G401 (cell line): ENCODE measurements around the gene THRB. TPM values are rescaled to one million over a fixed set of nuclear protein-coding genes. Genes with fewer than 3 reads are reported as not detected.
A peak's percentile ranks its signal among the peaks of the same experiment; 100 is the strongest.

Experiments used
- DNase-seq: peaks from one replicate; pipeline ENCODE4 v3.0.0-alpha.2; 2015; ENCODE audit warnings: low spot score
- in situ Hi-C: cut with HindIII; loops from 2 replicates; pipeline ENCODE4 v1.10.0; 2016; ENCODE audit warnings: low sequenced_read_pairs, mixed read lengths
- total RNA-seq: library from RNA; depleted of rRNA; stranded (reverse); fragments of >200 nt; shearing (Covaris generic); gene quantifications from 2 replicates; pipeline ENCODE4 v1.2.3, GENCODE V29; 2014

Gene THRB
- total RNA-seq, 1 experiment from 2014 or later: not detected

DNA sequence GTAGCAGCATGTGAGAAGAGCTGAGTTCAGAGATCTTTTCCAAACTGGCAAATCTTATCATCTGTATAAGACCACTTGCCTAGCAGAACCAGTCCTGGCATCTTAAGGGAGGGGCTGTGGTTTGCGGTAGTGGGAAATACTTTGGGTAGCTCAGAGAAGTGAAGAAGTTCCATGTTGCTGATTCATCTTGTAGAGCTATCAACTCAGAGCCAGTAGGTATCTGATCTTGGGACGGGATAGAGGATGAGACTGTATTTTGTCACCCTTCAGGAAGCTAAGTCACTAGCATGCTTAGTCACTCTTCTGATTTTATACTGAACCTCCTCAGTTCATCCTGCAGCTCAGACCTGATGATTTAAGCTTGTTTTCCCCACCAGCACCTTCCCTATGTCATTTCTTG, 338.2 kb downstream of the THRB start:
- in situ Hi-C loops: no loop called here
- no peak for DNase-seq

DNA sequence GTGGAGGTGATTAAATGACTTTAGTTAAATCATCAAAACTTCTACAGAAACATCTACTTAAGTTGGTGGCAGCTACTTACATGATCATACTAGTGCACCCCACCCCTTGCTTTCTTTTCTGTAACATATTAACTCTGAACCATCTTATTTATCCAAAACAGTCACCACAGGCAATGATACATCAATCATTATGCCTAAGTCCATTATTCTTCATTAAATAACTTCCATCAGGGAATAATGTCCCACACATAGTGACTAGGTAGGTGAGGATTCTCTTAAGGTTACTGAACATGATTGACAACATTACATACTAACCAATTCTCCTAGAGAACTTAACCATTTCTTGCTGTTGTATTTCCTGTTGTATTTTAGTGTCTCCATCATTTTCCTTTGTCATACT, 339.4 kb downstream of the THRB start:
- in situ Hi-C loops: no loop called here
- DNase-seq: no peak

DNA sequence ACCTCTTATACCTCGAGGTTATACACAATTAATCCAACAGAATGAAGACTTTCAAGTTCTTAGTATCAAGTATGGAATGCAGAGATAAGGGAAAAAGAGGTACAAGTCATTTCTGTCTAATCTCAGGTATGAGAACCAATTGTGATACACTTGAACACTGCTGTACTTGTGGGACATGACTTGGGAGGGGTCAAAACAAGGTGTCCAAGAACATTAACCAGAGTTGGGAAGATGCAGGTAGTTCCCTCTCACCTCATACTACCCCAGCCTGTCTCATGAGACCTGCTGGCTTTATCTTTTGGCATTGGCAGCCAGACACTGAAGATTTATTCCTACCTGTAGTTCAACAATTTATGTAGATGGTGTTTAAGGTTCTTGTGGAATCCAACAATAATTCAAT, 339.9 kb downstream of the THRB start:
- DNase-seq: no peak
- in situ Hi-C loops: no loop called here

DNA sequence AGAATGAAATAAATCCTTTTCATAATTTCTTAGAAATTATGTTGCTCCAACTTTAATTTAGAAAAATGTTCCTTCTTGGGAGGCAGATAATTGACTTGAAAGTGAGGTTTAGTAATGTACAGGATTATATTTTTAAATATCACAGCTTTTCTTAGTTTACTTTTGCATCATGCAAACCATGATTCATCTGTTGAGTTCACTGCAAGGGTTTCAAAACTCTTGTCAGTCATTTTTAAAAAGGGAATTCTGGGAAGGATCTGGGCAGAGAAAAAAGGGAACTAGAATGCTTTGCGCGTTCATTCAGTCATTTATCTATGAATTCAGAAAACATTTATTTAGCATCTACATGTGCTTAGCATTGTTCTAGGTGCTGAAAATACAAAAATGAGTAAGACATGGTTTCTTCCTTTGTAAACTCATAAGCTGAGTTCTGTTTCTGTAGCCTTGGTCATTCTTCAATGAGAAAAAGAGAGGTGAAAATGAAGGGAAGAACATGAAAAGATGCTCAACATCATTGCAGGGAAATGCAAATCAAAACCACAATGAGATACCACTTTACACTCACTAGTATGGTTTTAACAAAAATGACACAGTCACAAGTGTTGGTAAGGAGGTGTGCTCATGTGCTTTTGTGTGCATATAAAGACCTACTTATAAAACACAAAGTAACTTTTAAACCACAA, 340.5 kb downstream of the THRB start:
- in situ Hi-C loops: no loop called here
- DNase-seq: no peak

DNA sequence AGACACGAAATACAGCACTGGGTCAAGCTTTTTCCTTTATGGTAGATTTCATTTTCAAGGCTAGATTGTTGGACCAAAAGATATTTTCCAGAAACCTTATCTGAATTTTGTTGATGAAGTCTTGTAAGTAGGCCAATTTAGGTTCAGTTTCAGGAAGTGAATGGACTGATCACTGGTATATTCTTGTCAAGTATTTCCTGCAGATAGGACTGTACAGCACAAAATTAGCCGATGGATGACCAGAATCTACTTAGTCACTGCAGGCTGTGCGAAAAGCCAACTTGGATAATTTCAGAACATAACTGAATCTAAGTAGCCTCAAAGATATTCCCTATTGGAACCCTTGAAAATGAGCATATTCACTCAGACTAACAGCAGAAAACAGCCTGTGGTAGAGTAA, 343.1 kb downstream of the THRB start:
- no peak for DNase-seq
- in situ Hi-C loops: no loop called here

DNA sequence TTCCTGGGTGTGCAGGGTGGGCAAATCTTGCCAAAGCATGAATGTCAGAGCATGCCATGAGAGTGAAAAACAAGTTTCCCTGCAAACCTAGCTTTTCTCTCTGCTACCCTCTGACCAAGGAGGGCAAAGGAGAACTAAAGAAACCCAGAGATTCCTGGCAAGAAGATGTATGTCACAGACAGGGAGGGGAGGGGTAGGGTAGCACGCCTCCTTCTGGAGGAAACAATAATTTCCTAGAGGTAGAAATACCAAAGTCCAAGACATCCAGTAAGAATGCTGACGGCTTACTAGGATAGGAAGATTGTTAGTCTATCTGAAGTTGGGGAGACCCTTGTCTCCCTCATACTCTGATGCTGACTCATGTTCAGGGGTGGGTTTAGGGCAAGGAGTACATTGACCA, 345.6 kb downstream of the THRB start:
- DNase-seq: no peak
- in situ Hi-C loops: no loop called here

DNA sequence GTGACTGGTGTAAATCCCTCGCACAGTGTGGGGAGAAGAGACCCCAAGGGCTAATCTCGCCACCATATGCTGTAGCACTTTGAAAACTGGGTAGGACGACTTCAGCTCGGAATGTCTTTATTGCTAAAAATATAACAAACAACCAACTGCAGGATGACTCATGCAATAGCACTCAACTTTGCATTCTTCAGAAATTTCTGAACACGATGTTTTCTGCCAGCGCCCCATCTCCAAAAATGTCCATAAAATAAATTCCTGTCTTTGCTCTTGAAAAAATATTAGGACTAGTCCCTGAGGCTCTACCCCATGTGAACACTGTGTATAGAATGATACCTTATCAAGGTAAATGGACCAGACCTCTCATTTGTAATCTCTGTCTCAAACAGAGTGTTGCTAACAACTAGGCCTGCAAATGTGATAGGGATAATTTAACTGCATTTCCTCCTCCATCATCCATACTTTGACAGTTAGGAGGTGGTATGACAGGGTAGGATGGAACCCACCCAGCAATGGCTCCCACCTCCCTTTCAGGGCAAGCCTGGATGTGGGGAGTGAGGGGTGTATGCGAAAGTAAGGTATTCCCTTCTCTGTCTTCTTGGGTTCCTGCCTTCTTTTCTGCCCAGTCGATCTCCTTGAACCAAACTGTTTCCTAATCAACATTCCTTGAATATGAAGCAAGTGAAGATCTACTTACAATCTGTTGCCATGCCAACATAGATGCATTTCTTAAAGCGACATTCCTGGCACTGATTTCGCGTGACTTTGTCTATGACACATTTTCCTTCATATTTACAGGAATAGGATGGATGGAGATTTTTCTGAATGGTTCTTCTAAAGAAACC, 348.4 kb downstream of the THRB start:
- no peak for DNase-seq
- in situ Hi-C loops: no loop called here

DNA sequence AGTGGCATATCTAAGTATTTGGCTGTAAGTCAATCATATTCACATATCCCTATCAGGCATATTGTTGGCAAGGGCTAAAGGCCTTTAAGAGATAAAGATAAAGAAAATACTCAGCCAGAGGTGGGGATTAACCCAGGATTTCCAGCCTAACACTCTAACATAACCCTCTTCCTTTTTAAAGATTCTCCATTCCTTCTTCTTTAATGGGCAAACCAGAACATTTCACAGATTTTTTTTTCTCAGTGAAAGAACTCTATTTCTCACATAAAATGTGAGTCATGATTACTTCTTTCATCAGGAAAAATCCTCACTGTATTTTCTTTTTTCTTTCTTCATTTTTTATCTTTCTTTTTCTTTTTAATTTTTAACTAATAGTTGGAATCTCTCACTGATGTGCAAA, 349.2 kb downstream of the THRB start:
- in situ Hi-C loops: no loop called here
- no peak for DNase-seq

DNA sequence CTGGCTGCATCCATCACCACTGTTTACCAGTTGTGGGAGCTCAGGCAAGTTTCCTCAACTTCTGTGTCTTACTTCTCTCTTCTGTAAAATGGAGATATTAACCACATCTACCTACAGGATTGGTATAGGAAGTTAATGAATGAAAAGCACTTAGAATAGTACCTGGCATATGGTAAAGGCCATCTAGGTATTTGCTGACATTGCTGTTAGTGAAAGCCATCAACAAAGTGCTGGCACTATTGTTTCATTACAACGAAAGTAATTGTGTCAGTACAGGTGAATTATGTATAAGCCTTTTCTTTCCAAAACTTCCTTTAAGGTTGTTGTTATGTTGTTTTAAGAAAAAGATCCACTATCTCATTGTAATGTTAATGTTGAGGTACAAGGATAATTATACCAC, 352.5 kb downstream of the THRB start:
- in situ Hi-C loops: no loop called here
- DNase-seq: no peak

DNA sequence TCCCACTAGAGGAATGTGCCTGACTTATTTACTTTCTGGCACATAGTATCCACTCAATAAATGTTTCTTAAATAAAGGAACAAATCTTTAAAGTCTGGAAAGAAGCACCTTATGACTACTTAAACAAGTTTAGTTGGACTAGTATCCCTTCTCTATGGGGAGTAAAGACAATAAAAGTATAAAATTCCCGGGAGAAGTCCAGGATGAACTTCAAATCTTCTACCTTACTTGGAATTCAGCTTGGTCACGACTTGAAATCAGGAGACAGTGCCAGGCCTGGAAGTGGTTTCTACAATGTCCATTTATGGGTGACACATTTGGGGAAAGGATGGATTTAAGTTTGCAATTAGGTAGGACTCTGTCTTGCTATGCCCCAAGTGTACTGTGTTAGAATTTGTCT, 353.1 kb downstream of the THRB start:
- in situ Hi-C loops: no loop called here
- DNase-seq: no peak

DNA sequence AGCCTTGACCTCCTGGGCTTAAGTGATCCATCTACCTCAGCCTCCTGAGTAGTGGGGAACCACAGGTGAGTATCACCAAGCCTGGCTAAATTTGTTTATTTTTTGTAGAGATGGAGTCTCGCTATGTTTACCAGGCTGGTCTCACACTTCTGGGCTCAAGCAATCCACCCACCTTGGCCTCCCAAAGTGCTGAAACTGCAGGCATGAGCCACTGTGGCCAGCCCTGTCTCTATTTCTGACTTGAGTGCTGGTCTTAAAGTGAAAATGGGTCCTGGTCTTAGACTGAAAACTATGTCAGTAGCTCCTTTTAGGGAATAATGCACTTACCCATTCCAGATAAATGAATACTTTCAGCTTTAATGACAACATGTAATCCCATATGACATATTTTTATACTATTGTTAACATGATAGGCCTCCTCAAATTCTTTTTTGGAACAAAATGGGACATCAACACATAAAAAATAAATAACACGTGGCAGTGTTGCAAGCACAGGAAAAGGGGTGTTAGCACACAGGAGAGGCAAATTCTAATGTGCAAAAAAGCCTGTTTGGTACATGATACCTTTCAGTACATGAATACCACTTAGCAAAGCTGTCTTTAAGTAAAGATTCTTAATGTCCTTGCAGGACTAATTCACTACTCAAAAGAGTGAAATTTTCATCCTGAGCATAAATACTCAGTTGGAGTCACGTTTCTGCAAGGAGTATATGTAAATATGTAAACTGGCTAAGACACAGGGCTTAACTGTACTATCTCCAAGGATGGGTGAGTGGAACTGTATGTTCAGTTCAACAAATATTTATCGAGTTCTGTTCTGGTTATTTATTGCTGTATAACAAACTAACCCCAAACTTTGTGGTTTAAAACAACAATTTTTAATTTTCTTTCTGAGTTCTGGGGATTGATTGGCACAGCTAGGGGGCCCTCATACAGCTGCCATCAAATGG, 354.9 kb downstream of the THRB start:
- no peak for DNase-seq
- in situ Hi-C loops: no loop called here

DNA sequence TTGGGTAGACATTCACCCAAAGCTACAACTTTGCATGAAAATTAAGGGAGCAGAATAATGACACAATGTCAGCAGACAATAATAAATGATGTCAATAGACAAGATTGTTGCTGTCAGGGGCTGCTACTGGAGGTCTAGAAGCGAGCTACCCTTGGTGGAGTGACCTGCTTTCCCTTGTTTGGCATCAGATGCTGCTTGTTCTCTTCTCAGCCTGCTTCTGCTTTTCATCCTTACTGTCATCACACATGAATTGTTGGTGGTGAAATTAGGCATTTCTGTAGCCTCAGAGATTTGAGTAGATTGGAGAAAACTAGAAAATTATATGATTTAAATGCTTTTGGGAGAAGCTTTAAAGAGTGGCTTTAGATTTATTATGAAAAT, 355.8 kb downstream of the THRB start:
- in situ Hi-C loops: no loop called here
- no peak for DNase-seq

DNA sequence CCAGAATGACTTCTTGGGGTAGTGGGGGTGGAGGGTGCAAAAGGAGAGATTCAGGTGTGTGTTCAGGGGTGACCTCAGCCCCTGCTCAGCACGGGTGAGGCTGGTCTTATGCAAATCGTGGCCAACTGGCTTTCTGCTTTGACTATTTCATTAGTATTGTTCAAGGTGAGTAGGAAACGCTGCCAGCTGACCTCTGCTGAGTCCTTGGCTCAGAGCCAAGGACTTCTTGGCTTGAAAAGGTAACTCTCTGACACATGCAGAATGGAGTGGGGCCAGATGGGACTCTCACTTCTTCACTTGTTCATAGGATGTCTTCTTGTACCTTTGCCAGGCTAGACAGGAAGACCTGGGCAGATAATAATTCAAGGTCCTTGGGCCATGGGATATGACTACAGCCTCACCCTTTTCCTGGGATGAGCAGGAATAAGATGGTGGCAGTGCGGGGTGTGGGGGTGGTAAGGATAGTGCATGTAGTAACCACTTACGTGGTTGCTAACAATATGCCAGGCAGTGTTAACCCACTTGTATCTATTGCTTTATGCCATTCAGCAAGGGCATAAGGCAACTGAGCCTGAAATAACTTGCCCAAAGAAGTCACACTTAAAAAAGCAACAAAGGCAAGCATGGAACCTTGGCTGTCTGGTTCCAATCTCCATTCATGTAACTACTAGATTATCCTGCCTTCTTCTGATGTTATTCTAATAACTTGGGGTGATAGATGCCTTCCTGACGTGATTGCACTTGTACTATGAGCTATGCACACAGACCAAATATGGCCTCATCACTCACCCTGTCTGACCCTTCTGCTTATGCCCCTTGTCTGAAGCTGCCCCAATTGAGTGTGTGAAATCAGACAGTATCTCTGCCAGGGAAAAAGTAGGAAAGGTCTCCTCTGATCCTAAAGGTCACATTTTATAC, 356.4 kb downstream of the THRB start:
- peak; percentile 32 for DNase-seq
- in situ Hi-C loops: no loop called here

DNA sequence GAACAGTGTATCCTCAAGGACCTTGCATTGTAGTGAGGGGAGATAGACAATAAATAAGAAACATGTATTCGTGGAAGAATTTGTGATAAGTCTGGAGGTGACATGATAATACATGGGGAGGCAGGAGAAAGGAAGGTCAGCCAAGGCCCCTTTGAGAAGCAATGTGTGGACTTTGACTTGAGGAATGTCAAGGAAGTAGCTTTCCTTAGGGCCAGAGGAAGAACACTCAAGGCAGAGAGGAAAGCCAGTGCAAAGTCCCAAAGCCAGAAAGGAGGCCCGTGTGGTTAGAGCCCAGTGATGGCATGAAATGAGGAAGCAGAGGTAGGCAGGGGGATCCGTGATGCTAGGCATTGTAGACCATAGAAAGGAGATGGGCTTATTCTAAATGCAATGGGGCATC, 357.3 kb downstream of the THRB start:
- DNase-seq: no peak
- in situ Hi-C loops: no loop called here

DNA sequence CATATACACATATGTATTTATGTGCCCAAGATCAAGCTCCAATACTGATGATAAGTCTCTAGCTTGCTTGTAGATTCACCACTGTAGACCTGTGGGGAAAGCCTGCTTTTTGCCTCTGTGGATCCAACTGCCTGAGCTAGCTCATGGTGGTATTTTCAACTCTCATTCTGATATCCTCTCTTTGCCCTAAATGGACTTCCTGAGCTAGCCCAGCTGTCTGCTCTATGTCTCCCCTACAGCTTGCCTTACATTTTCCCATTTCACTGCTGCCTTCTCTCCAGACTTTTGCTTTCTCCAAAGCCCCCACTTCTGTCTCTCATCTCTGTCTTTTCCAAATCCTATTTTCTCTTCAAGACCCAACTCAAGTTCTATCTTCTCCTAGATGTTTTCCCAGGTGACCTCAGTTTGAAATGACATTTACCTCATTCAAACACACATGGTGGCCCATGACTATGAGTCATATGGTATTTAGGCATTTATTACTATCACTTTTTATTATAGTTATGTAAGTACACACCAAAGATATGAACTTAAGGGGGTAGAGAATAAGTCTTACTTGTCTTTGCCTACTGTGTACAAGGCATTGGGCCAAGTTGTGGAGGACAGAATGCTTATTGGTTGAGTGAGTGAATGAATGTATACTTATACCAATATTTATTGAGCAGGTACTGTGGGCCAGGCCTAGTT, 357.9 kb downstream of the THRB start:
- in situ Hi-C loops: no loop called here
- DNase-seq: no peak

DNA sequence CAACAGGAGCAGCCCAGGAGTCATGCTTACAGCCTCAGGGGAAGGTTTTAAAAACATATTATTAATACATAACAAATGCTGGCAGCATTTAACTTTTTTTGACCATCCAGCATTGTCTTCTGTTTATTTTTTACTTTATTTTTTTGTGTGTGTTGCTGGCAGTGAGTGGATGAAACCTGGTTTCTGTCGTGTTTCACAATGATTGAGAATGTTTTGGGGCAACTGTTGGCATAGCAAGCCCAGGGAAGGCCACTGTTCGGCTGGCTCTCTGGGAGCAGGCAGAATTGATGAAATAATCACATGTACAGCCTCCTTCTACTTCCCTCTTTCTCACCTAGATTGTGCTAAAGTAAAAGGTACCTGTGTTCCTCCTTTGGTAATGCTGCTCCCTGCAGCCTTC, 359.4 kb downstream of the THRB start:
- in situ Hi-C loops: no loop called here
- no peak for DNase-seq

DNA sequence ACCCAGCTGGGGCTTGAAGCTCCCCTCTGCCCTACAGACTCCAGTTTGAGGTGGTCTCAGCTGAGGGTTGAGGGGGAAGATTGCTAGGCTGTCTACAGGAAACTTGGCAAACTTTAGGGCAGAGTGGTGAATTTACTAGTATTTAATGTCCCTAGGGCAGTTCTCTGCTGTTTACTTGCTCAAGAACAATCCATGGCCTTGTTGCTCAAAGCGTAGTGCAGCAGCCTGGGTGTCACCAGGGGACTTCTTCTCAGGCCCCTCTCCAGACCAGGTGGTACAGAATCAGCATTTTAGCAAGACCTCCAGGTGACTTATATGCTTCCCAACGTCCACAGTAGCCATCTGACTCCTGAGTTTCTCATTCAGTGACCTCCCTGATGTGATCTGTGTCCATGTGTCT, 360.7 kb downstream of the THRB start:
- DNase-seq: no peak
- in situ Hi-C loops: no loop called here

DNA sequence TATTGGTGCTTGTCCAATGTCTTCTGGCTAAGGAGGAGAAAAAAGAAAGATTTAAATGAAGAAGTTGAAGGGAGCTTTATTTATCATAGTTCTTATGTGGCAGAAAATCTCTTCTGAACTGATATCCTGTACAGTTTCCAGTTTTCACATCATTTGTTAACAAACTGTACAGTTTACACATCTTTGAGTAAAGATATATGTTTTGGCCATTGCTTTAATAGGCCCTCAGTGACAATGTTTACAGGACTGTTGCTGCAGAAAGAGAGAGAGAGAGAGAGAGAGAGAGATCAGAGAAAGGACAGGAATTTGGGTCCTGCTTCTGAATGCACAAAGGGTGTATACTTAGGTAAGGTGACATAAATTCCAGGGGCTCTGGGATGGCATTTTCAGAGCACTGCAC, 361.2 kb downstream of the THRB start:
- in situ Hi-C loops: no loop called here
- no peak for DNase-seq
